K562 (cell line): ENCODE measurements around the gene CDK9. TPM values are rescaled to one million over a fixed set of nuclear protein-coding genes. Genes with fewer than 3 reads are reported as not detected.

ENCODE experiments used
- ADNP ChIP-seq: fragments of 200-800 bp; sonication (Bioruptor generic); IDR thresholded peaks from 2 replicates; pipeline ENCODE4 v1.6.1; 2016; ENCODE audit warnings: missing genetic modification characterization, missing compliant biosample characterization
- FOSL1 ChIP-seq: fragments of 200-800 bp; sonication (Bioruptor generic); conservative IDR thresholded peaks from 2 replicates; pipeline ENCODE4 v1.6.1; 2016; ENCODE audit warnings: missing genetic modification characterization, missing compliant biosample characterization
- FOXK1 ChIP-seq: sonication (generic); formaldehyde crosslinking; IDR thresholded peaks from 2 replicates; pipeline ENCODE4 v1.8.0; 2022; ENCODE audit warnings: missing genetic modification reagents, mild to moderate bottlenecking, borderline replicate concordance
- MAFG ChIP-seq: fragments of 450-650 bp; conservative IDR thresholded peaks from 2 replicates; pipeline ENCODE4 v1.6.1; 2016; ENCODE audit warnings: missing genetic modification characterization, missing compliant biosample characterization
- NFIC ChIP-seq: fragments of 450-650 bp; IDR thresholded peaks from 2 replicates; pipeline ENCODE4 v1.6.1; 2017; ENCODE audit warnings: mild to moderate bottlenecking, inconsistent platforms
- NR2C1 ChIP-seq, 2 experiments: fragments of 450-650 bp; IDR thresholded peaks; 2 replicates each; pipeline ENCODE4 v1.6.1; 2017; ENCODE audit warnings: mild to moderate bottlenecking in 2 of 2, antibody characterized with exemption in 1 of 2, inconsistent platforms in 1 of 2, missing compliant biosample characterization in 1 of 2, missing genetic modification characterization in 1 of 2
- SNRNP70 ChIP-seq: fragments of 200-400 bp; formaldehyde crosslinking; optimal IDR thresholded peaks from 2 replicates; pipeline ENCODE3; 2017; ENCODE audit warnings: low read depth, low read length
- SUPT5H ChIP-seq: fragments of 450-650 bp; IDR thresholded peaks from 2 replicates; pipeline ENCODE4 v1.6.1; 2016
- U2AF2 ChIP-seq: fragments of 200-400 bp; formaldehyde crosslinking; optimal IDR thresholded peaks from 2 replicates; pipeline ENCODE3; 2017; ENCODE audit warnings: low read depth, mild to moderate bottlenecking, low read length
- ZKSCAN3 ChIP-seq: fragments of 250-450 bp; sonication (Bioruptor Pico); IDR thresholded peaks from 2 replicates; pipeline ENCODE4 v1.4.0; 2020
- ZNF143 ChIP-seq: sonication (generic); formaldehyde crosslinking; IDR thresholded peaks from 2 replicates; pipeline ENCODE4 v1.9.0; 2022; ENCODE audit warnings: mild to moderate bottlenecking, missing genetic modification reagents
- ZNF282 ChIP-seq: sonication (generic); formaldehyde crosslinking; IDR thresholded peaks from 2 replicates; pipeline ENCODE4 v1.8.1; 2023; ENCODE audit warnings: missing genetic modification reagents
- ZNF444 ChIP-seq: fragments of 250-450 bp; sonication (Bioruptor Pico); IDR thresholded peaks from 2 replicates; pipeline ENCODE4 v1.4.0; 2020; ENCODE audit warnings: mild to moderate bottlenecking, moderate library complexity
- polyA plus RNA-seq, 8 experiments: library from polyadenylated mRNA; depleted of rRNA in 4 of 8; stranded (reverse) in 5 of 8; unstranded in 3 of 8; fragments of >200 nt; fragmentation: Nextera tagmentation in 2 of 8; fragmentation: Illumina TruSeq in 1 of 8; extraction: Ambion mirVana in 2 of 8; extraction: Trizol in 1 of 8; gene quantifications; 2 replicates each; pipeline versions ENCODE4 v1.2.1 to v1.2.3, GENCODE V29; 2011 to 2014; ENCODE audit warnings: inconsistent platforms in 1 of 8, missing spikeins in 1 of 8
- total RNA-seq, 7 experiments: library from RNA; depleted of rRNA in 6 of 7; stranded (reverse); fragments of >200 nt in 6 of 7; fragmentation: Illumina TruSeq in 2 of 7; extraction: Trizol in 2 of 7; gene quantifications; 2 replicates each; pipeline versions ENCODE4 v1.2.1 to v1.2.3, GENCODE V29; 2011 to 2021; ENCODE audit warnings: low replicate concordance in 1 of 7
- TF ChIP-seq, protein P1 (sequence below): sonication (generic); formaldehyde crosslinking; IDR thresholded peaks from 2 replicates; pipeline ENCODE4 v1.4.0; 2020; ENCODE audit warnings: mild to moderate bottlenecking, missing genetic modification reagents
- TF ChIP-seq, protein P2 (sequence below), 3 experiments: IDR thresholded peaks in 2 of 3; conservative IDR thresholded peaks in 1 of 3; 2 replicates each; pipeline ENCODE4 v1.5.1; 2011 to 2012; ENCODE audit warnings: low read length in 3 of 3, mild to moderate bottlenecking in 3 of 3, control low read depth in 2 of 3, improper control_type of control experiment in 1 of 3, inconsistent platforms in 1 of 3, low read depth in 1 of 3, mixed read lengths in 1 of 3, moderate library complexity in 1 of 3; ENCODE audit not compliant: insufficient read depth in 2 of 3
- TF ChIP-seq, protein P3 (sequence below): sonication (generic); formaldehyde crosslinking; IDR thresholded peaks from 2 replicates; pipeline ENCODE4 v1.8.1; 2023; ENCODE audit warnings: missing genetic modification reagents, mild to moderate bottlenecking, borderline replicate concordance
- TF ChIP-seq, protein P4 (sequence below): fragments of 450-650 bp; formaldehyde crosslinking; conservative IDR thresholded peaks from 2 replicates; pipeline ENCODE4 v1.4.0; 2022; ENCODE audit warnings: mild to moderate bottlenecking, missing genetic modification characterization

The CDK9 gene
- total and polyA plus RNA-seq, 9 of the 15 experiments (the other 6 are each of a cell fraction or from before 2014, with no cell fraction given), result 4.2 to 78.6 (median 33.0) TPM

DNA sequence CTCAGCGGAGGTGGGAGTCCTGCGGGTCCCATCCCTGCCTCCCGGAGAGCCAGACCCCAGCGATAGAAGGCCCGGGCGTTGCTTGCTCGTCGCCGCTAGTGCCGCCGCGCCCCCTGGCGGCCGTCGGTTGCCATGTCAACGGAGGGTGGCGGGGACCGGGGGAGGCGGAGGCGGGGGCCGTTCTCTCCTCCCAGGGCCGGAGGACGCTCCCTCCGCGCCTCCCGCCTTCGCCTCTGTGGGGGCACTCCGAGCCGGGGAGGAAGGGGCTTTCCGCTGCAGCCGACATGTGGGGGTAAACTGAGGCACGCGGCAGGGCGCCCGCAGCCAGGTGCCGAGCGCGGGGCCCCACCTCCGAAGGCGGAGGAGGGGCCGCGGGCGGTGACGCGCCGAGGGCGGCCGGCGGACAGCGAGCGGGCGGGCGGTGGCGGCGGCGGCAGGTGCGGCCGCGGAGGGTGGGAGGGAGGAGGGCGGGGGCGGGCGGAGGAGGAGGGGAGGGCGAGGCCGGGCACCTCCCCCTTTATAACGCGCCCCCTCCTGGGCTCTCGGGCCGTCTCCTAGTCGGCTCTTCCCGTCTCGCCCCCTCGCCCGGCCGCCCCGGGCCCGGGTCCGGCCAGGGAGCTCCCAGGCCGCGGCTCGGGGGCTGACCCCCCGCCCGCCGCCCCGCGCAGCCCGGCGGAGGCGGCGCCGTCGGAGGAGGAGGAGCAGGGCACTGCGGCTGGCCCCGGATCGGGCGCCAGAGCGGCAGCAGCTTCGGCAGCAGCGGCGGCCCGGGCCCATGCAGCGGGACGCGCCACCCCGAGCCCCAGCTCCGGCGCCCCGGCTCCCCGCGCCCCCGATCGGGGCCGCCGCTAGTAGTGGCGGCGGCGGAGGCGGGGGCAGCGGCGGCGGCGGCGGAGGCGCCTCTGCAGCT, 556 bp upstream of the CDK9 start (continued):
- TF ChIP-seq ZKSCAN3 (CRISPR knock-in tag), result no peak
- TF ChIP-seq, protein P1, sequence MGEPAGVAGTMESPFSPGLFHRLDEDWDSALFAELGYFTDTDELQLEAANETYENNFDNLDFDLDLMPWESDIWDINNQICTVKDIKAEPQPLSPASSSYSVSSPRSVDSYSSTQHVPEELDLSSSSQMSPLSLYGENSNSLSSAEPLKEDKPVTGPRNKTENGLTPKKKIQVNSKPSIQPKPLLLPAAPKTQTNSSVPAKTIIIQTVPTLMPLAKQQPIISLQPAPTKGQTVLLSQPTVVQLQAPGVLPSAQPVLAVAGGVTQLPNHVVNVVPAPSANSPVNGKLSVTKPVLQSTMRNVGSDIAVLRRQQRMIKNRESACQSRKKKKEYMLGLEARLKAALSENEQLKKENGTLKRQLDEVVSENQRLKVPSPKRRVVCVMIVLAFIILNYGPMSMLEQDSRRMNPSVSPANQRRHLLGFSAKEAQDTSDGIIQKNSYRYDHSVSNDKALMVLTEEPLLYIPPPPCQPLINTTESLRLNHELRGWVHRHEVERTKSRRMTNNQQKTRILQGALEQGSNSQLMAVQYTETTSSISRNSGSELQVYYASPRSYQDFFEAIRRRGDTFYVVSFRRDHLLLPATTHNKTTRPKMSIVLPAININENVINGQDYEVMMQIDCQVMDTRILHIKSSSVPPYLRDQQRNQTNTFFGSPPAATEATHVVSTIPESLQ (CRISPR knock-in tag), result no peak
- no peak for TF ChIP-seq SNRNP70
- TF ChIP-seq, protein P2, sequence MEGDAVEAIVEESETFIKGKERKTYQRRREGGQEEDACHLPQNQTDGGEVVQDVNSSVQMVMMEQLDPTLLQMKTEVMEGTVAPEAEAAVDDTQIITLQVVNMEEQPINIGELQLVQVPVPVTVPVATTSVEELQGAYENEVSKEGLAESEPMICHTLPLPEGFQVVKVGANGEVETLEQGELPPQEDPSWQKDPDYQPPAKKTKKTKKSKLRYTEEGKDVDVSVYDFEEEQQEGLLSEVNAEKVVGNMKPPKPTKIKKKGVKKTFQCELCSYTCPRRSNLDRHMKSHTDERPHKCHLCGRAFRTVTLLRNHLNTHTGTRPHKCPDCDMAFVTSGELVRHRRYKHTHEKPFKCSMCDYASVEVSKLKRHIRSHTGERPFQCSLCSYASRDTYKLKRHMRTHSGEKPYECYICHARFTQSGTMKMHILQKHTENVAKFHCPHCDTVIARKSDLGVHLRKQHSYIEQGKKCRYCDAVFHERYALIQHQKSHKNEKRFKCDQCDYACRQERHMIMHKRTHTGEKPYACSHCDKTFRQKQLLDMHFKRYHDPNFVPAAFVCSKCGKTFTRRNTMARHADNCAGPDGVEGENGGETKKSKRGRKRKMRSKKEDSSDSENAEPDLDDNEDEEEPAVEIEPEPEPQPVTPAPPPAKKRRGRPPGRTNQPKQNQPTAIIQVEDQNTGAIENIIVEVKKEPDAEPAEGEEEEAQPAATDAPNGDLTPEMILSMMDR (IDR thresholded peaks at IDR 0.05 in 2 of 3, conservative IDR thresholded peaks at IDR 0.05 in 1 of 3; ENCODE audit: insufficient read depth in 2 of 3, low read depth in 1 of 3, low read length in 3 of 3), result peak; percentile 76 to 94 (median 86)
- TF ChIP-seq, protein P3, sequence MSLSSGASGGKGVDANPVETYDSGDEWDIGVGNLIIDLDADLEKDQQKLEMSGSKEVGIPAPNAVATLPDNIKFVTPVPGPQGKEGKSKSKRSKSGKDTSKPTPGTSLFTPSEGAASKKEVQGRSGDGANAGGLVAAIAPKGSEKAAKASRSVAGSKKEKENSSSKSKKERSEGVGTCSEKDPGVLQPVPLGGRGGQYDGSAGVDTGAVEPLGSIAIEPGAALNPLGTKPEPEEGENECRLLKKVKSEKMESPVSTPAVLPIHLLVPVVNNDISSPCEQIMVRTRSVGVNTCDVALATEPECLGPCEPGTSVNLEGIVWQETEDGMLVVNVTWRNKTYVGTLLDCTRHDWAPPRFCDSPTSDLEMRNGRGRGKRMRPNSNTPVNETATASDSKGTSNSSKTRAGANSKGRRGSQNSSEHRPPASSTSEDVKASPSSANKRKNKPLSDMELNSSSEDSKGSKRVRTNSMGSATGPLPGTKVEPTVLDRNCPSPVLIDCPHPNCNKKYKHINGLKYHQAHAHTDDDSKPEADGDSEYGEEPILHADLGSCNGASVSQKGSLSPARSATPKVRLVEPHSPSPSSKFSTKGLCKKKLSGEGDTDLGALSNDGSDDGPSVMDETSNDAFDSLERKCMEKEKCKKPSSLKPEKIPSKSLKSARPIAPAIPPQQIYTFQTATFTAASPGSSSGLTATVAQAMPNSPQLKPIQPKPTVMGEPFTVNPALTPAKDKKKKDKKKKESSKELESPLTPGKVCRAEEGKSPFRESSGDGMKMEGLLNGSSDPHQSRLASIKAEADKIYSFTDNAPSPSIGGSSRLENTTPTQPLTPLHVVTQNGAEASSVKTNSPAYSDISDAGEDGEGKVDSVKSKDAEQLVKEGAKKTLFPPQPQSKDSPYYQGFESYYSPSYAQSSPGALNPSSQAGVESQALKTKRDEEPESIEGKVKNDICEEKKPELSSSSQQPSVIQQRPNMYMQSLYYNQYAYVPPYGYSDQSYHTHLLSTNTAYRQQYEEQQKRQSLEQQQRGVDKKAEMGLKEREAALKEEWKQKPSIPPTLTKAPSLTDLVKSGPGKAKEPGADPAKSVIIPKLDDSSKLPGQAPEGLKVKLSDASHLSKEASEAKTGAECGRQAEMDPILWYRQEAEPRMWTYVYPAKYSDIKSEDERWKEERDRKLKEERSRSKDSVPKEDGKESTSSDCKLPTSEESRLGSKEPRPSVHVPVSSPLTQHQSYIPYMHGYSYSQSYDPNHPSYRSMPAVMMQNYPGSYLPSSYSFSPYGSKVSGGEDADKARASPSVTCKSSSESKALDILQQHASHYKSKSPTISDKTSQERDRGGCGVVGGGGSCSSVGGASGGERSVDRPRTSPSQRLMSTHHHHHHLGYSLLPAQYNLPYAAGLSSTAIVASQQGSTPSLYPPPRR (CRISPR knock-in tag), result no peak
- no peak for TF ChIP-seq SUPT5H
- TF ChIP-seq ZNF282 (CRISPR knock-in tag), result no peak
- no peak for TF ChIP-seq NFIC
- TF ChIP-seq FOXK1 (CRISPR knock-in tag), result no peak
- TF ChIP-seq, protein P4, sequence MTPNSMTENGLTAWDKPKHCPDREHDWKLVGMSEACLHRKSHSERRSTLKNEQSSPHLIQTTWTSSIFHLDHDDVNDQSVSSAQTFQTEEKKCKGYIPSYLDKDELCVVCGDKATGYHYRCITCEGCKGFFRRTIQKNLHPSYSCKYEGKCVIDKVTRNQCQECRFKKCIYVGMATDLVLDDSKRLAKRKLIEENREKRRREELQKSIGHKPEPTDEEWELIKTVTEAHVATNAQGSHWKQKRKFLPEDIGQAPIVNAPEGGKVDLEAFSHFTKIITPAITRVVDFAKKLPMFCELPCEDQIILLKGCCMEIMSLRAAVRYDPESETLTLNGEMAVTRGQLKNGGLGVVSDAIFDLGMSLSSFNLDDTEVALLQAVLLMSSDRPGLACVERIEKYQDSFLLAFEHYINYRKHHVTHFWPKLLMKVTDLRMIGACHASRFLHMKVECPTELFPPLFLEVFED, result no peak
- TF ChIP-seq NR2C1 (IDR thresholded peaks at IDR 0.05), result no peak
- no peak for TF ChIP-seq NR2C1 (tag; IDR thresholded peaks at IDR 0.05)
- TF ChIP-seq ADNP (tag), result no peak
- no peak for TF ChIP-seq ZNF143 (CRISPR knock-in tag)
- TF ChIP-seq MAFG (tag), result no peak
- peak; percentile 49 for TF ChIP-seq FOSL1
- TF ChIP-seq U2AF2, result no peak
- TF ChIP-seq ZNF444 (CRISPR knock-in tag), result no peak
